ENCODE measurements around the gene PAX6.
A peak's percentile ranks its signal among the peaks of the same experiment; 100 is the strongest.

PAX6 gene

DNA sequence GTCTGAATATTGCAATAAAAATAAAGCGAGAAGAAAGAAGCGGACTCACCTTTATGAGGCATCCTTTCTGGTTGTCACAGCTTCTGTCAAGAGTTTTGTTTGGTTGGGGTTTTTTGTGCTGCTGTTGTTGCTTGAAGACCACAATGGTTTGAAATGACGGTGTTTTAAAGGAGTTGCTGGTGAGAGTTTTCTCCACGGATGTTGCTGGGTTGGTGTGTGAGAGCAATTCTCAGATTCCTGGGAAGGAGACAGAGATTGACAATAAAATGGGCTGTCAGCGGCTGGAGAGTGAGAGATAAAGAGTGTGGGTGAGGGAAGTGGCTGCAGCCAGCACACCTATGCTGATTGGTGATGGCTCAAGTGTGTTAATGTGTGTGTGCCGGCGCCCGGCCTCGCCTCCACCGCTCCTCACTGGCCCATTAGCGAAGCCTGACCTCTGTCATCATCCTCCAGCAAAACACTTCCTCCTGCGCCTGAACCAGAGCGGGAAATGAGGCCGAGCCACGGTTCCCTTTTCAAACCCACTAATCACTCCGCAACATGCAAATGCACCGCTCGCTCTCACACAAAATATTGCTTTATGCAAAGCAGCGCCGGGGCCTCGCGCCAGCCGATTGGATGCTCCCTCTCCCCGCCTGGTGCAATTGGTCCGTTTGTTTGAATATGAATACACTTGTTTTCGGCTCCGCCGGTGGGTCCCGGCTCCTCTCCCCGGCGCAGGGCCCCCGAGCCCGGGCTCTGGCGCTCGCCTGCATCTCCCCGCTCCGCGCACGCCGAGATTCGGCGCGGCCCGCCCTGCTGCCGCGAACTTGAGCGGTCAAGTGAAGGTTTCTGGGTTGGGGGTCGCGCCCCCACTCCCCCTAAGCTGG lies at the start of gene PAX6:
Gene PAX6, minus strand, starts transcription at position 544 of the 869 bp plus-strand sequence. CDS start 4,911 bp downstream, outside the sequence.
- H3K9ac ChIP-seq (ENCODE audit: low read length), result no peak within 1 kb of the TSS

DNA sequence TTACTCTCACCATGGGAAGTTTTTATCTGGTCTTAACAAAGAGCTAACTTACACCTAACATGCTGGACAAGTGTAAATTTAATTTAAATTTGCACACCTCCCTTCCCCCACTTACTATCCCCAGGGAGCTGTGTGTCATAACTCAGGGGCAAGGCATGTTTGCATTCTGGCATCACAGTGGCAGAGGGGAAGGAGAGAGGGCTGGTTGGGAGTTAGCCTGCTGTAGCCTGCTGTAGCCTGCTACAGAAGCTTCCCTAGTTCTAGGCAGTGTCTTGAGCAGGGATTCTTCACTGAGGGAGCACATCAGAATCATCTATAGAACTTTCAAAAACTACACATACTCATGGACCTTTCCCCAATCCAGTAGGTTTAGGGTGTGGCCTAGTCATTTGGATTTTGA lies 49.3 kb upstream of the PAX6 start:
- no peak overlapping the region for H3K4me3 ChIP-seq (ENCODE audit: low read length)
- H3K9me3 ChIP-seq (ENCODE audit: control insufficient read depth, low read length), result peaks cover under 1% of the 10 kb centered on the region
- H3K4me1 ChIP-seq (ENCODE audit: control insufficient read depth, insufficient read depth, low read length), result peaks cover 3% of the 10 kb centered on the region
- no peak for DNase-seq (ENCODE audit: low read depth)
- peaks cover 36% of the 10 kb centered on the region for H3K27me3 ChIP-seq (replicated peaks; ENCODE audit: control insufficient read depth, insufficient read depth, low read length)
- no peaks in the 10 kb centered on the region for H3K36me3 ChIP-seq (ENCODE audit: control insufficient read depth, insufficient read depth, low read length, severe bottlenecking)
- no peak overlapping the region for H3K9ac ChIP-seq (ENCODE audit: low read length)

More for the DNA sequence above, at the start of gene PAX6:
- H3K27me3 ChIP-seq (replicated peaks; ENCODE audit: control insufficient read depth, insufficient read depth, low read length), result peaks cover 84% of the 10 kb centered on the region
- H3K4me3 ChIP-seq (ENCODE audit: low read length), result peak within 1 kb of the TSS; percentile 66
- no peak for DNase-seq (ENCODE audit: low read depth)
- H3K9me3 ChIP-seq (ENCODE audit: control insufficient read depth, low read length), result no peaks in the 10 kb centered on the region
- H3K4me1 ChIP-seq (ENCODE audit: control insufficient read depth, insufficient read depth, low read length), result peaks cover 8% of the 10 kb centered on the region
- H3K36me3 ChIP-seq (ENCODE audit: control insufficient read depth, insufficient read depth, low read length, severe bottlenecking), result no peaks in the 10 kb centered on the region

DNA sequence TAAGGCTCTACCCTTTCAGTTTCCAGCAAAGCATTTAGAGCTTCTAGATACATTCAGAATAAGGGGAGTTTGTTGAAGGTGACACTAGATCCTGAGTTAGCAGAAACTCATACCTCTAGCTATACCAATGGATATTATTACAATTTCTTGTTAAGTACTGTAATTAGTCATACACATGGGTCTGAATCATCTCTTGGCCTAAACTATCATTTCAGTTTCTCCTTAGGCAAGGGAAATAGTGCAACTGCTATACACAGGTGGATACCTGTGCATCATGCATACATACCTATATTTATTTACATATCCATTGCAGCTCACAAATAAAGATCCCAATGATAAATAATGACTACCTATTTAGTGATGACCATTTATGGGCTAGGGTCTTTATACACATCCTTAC lies 45.1 kb upstream of the PAX6 start:
- H3K36me3 ChIP-seq (ENCODE audit: control insufficient read depth, insufficient read depth, low read length, severe bottlenecking), result no peaks in the 10 kb centered on the region
- peaks cover 26% of the 10 kb centered on the region for H3K27me3 ChIP-seq (replicated peaks; ENCODE audit: control insufficient read depth, insufficient read depth, low read length)
- H3K4me3 ChIP-seq (ENCODE audit: low read length), result no peak overlapping the region
- peaks cover 4% of the 10 kb centered on the region for H3K9me3 ChIP-seq (ENCODE audit: control insufficient read depth, low read length)
- H3K9ac ChIP-seq (ENCODE audit: low read length), result no peak overlapping the region
- DNase-seq (ENCODE audit: low read depth), result no peak
- peaks cover 3% of the 10 kb centered on the region for H3K4me1 ChIP-seq (ENCODE audit: control insufficient read depth, insufficient read depth, low read length)

DNA sequence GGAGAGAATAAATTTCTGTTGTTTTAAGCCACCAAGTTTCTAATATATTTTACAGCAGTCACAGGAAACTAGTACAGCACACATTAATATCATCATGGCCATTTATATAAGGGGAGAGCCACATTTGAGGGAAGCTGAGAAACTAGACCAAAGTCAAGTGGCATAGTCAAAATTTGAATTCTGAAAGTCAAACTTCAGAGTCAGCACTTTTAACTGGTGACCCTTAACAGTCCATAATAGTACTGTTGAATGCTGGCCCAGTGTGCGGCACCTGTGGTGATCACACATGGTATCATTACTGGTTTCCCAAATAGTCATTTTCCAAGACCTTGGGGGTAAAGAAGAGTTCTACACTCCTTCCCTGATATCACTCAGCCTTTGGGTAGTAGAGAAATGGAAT lies 44.3 kb upstream of the PAX6 start:
- H3K4me3 ChIP-seq (ENCODE audit: low read length), result no peak overlapping the region
- no peak for DNase-seq (ENCODE audit: low read depth)
- H3K36me3 ChIP-seq (ENCODE audit: control insufficient read depth, insufficient read depth, low read length, severe bottlenecking), result no peaks in the 10 kb centered on the region
- peaks cover 3% of the 10 kb centered on the region for H3K4me1 ChIP-seq (ENCODE audit: control insufficient read depth, insufficient read depth, low read length)
- peaks cover 20% of the 10 kb centered on the region for H3K27me3 ChIP-seq (replicated peaks; ENCODE audit: control insufficient read depth, insufficient read depth, low read length)
- no peak overlapping the region for H3K9ac ChIP-seq (ENCODE audit: low read length)
- peaks cover 4% of the 10 kb centered on the region for H3K9me3 ChIP-seq (ENCODE audit: control insufficient read depth, low read length)

DNA sequence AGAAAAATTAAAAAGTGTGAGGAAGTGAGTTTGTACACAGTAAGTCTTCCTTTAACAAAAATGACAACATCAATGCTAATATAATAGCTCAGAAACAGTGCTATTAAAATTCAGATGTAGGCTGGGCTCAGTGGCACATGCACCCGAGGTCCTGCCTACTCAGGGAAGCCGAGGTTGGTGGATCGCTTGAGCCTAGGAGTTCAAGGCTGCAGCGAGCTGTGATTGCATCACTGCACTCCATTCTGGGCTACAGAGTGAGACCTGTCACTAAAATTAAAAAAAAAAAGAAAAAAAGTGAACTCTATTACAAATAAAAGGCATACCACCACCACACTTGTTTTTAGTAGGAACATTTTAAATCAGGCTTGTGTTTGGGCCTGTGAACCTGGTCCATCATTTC lies 39.2 kb upstream of the PAX6 start:
- H3K9ac ChIP-seq (ENCODE audit: low read length), result no peak overlapping the region
- no peak overlapping the region for H3K4me3 ChIP-seq (ENCODE audit: low read length)
- DNase-seq (ENCODE audit: low read depth), result no peak
- no peaks in the 10 kb centered on the region for H3K4me1 ChIP-seq (ENCODE audit: control insufficient read depth, insufficient read depth, low read length)
- no peaks in the 10 kb centered on the region for H3K36me3 ChIP-seq (ENCODE audit: control insufficient read depth, insufficient read depth, low read length, severe bottlenecking)
- H3K27me3 ChIP-seq (replicated peaks; ENCODE audit: control insufficient read depth, insufficient read depth, low read length), result peaks cover 12% of the 10 kb centered on the region
- H3K9me3 ChIP-seq (ENCODE audit: control insufficient read depth, low read length), result peaks cover 3% of the 10 kb centered on the region

DNA sequence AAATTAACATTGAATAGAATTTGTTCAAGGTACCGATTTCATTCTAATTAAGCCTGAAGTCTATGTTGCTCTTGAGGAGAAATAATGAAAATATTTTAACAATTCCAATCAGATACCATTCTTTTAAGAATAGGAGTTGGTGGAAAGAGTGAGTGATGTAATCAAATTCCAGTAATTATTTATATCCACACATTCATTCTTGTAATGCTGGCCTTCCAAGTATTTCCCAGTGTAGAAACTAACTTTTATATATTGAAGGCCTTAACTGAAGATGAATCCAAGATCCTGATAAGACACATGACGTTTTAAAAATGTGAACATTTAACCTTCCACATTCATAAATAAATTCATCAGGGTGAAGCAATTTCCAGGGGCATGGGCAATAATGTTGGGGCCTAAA lies 36.6 kb upstream of the PAX6 start:
- Histone ChIP-seq H3K9ac (ENCODE audit: low read length) (no peak overlapping the region), H3K9me3 (ENCODE audit: control insufficient read depth, low read length) (no peaks in the 10 kb centered on the region), H3K36me3 (ENCODE audit: control insufficient read depth, insufficient read depth, low read length, severe bottlenecking) (no peaks in the 10 kb centered on the region), H3K27me3 (replicated peaks; ENCODE audit: control insufficient read depth, insufficient read depth, low read length) (peaks cover 15% of the 10 kb centered on the region), H3K4me1 (ENCODE audit: control insufficient read depth, insufficient read depth, low read length) (no peaks in the 10 kb centered on the region), H3K4me3 (ENCODE audit: low read length) (no peak overlapping the region)
- DNase-seq (ENCODE audit: low read depth), result no peak

DNA sequence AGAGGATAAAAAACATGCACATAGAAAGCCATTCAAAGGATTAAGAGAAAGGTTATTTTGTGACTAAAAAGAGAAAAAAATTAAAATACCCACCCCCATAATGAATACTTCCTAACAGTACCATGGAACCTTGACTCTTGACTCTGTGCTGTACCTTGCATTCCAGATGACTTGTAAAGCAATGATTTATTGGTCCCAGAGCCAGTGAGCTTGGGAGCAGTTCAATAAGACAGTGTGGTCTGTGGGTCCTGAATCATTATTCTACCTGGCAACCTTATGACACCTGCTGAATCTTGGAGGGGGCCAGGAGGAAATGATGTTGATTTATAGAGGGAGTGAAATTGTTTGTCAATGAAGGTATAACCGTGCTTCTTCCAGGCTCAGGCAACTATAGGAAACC lies 34.2 kb upstream of the PAX6 start:
- peaks cover 32% of the 10 kb centered on the region for H3K27me3 ChIP-seq (replicated peaks; ENCODE audit: control insufficient read depth, insufficient read depth, low read length)
- no peak overlapping the region for H3K4me3 ChIP-seq (ENCODE audit: low read length)
- DNase-seq (ENCODE audit: low read depth), result no peak
- H3K36me3 ChIP-seq (ENCODE audit: control insufficient read depth, insufficient read depth, low read length, severe bottlenecking), result no peaks in the 10 kb centered on the region
- H3K9ac ChIP-seq (ENCODE audit: low read length), result no peak overlapping the region
- no peaks in the 10 kb centered on the region for H3K4me1 ChIP-seq (ENCODE audit: control insufficient read depth, insufficient read depth, low read length)
- H3K9me3 ChIP-seq (ENCODE audit: control insufficient read depth, low read length), result no peaks in the 10 kb centered on the region

DNA sequence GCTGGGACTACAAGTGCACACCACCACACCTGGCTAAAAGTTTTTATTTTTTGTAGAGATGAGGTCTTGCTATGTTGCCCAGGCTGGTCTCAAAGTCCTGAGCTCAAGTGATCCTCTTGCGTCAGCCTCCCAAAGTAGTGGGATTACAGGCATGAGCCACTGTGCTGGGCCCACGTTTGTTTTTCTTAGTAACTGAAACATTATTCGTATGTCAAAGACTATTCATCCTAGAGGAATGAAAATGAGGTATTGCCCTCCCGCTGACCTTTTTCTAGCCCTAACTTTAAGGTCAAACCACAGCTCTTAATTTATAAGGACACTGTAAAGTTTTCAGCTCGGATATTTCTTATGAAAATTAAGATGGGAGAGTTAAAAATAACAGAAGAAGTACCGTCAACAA lies 33.2 kb upstream of the PAX6 start:
- H3K4me3 ChIP-seq (ENCODE audit: low read length), result no peak overlapping the region
- no peaks in the 10 kb centered on the region for H3K36me3 ChIP-seq (ENCODE audit: control insufficient read depth, insufficient read depth, low read length, severe bottlenecking)
- H3K27me3 ChIP-seq (replicated peaks; ENCODE audit: control insufficient read depth, insufficient read depth, low read length), result peaks cover 41% of the 10 kb centered on the region
- no peaks in the 10 kb centered on the region for H3K9me3 ChIP-seq (ENCODE audit: control insufficient read depth, low read length)
- DNase-seq (ENCODE audit: low read depth), result no peak
- H3K4me1 ChIP-seq (ENCODE audit: control insufficient read depth, insufficient read depth, low read length), result no peaks in the 10 kb centered on the region
- no peak overlapping the region for H3K9ac ChIP-seq (ENCODE audit: low read length)

DNA sequence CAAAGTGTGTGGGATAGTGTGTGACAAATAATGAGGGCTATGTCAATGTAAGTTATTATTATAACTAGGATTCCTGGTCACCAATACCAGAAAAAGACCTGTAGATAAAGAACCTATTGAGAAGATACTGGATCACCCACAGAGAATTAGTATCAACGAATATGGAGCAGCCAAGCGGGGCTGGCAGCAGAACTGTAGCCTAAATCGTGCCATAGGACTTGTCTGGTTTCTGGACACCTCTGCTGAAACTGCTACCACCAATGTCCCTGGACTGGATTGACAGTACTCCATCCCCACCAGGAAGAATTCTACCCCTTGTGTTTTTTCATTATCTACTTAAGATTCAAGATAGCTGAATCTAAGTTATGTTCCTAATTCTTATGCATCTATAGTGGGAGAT lies 30.3 kb upstream of the PAX6 start:
- no peak overlapping the region for H3K4me3 ChIP-seq (ENCODE audit: low read length)
- peaks cover 62% of the 10 kb centered on the region for H3K27me3 ChIP-seq (replicated peaks; ENCODE audit: control insufficient read depth, insufficient read depth, low read length)
- no peaks in the 10 kb centered on the region for H3K9me3 ChIP-seq (ENCODE audit: control insufficient read depth, low read length)
- H3K4me1 ChIP-seq (ENCODE audit: control insufficient read depth, insufficient read depth, low read length), result no peaks in the 10 kb centered on the region
- DNase-seq (ENCODE audit: low read depth), result no peak
- no peak overlapping the region for H3K9ac ChIP-seq (ENCODE audit: low read length)
- H3K36me3 ChIP-seq (ENCODE audit: control insufficient read depth, insufficient read depth, low read length, severe bottlenecking), result no peaks in the 10 kb centered on the region

DNA sequence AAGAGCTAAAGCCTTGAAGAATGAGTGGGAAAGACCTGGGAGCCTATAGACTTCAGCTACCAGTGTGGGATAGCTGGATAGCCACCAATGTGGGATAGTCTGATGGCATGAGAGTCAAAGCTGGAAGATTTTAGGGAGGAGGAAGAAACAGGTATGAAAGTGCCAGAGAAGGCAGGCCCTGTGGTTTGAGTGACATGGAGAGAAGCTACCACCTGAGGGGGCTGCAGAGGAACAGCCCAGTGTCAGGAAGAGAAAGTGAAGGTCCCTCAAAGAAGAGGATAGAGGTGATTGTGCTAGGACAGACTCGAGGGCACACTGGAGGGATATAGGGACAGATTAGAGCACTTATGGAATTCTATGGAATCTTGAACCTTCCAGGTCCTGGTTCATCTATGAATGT lies 23.1 kb upstream of the PAX6 start:
- no peak overlapping the region for H3K4me3 ChIP-seq (ENCODE audit: low read length)
- no peak for DNase-seq (ENCODE audit: low read depth)
- no peaks in the 10 kb centered on the region for H3K4me1 ChIP-seq (ENCODE audit: control insufficient read depth, insufficient read depth, low read length)
- no peak overlapping the region for H3K9ac ChIP-seq (ENCODE audit: low read length)
- no peaks in the 10 kb centered on the region for H3K36me3 ChIP-seq (ENCODE audit: control insufficient read depth, insufficient read depth, low read length, severe bottlenecking)
- H3K9me3 ChIP-seq (ENCODE audit: control insufficient read depth, low read length), result peaks cover 6% of the 10 kb centered on the region
- peaks cover 71% of the 10 kb centered on the region for H3K27me3 ChIP-seq (replicated peaks; ENCODE audit: control insufficient read depth, insufficient read depth, low read length)

DNA sequence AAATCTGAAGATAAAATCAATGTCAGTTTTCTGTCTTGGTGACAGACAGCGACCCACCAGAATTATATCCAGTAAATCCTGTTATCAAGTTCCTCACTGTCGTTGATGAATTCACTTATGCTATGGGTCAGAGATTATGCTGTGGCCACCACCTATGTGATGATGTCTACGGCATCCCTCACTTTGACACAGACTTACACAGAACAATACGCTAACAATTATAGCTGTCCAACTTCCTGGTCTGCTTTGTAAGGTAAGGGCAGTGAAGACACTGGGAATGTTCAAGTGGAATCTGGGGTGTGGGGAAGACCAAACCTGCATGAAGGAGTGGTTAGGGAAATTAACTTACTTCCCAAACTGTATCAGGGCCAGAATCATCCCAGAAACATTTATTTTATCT lies 19.3 kb upstream of the PAX6 start:
- H3K4me1 ChIP-seq (ENCODE audit: control insufficient read depth, insufficient read depth, low read length), result no peaks in the 10 kb centered on the region
- peaks cover 70% of the 10 kb centered on the region for H3K27me3 ChIP-seq (replicated peaks; ENCODE audit: control insufficient read depth, insufficient read depth, low read length)
- peaks cover 6% of the 10 kb centered on the region for H3K9me3 ChIP-seq (ENCODE audit: control insufficient read depth, low read length)
- H3K4me3 ChIP-seq (ENCODE audit: low read length), result no peak overlapping the region
- no peaks in the 10 kb centered on the region for H3K36me3 ChIP-seq (ENCODE audit: control insufficient read depth, insufficient read depth, low read length, severe bottlenecking)
- no peak overlapping the region for H3K9ac ChIP-seq (ENCODE audit: low read length)
- DNase-seq (ENCODE audit: low read depth), result no peak

DNA sequence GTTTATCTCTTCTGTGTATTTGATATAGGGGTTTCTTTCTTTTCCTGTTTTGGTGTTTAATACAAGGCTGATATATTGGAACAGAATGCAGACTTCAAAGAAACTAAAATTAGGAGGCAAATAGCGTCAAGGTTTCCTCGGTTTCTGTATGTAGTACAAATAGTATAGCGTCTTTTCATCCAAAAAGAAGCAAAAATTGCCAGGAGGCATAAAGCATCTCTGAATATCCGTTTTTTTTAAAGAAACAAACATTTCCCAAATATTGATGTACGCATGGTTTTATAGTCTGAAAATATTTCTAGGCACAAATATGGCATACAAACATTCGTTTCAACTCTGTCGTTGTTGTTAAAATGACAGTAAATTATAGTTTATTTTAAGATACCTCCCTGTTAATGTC lies 17.1 kb upstream of the PAX6 start:
- H3K4me3 ChIP-seq (ENCODE audit: low read length), result no peak overlapping the region
- no peak for DNase-seq (ENCODE audit: low read depth)
- no peak overlapping the region for H3K9ac ChIP-seq (ENCODE audit: low read length)
- H3K4me1 ChIP-seq (ENCODE audit: control insufficient read depth, insufficient read depth, low read length), result no peaks in the 10 kb centered on the region
- H3K36me3 ChIP-seq (ENCODE audit: control insufficient read depth, insufficient read depth, low read length, severe bottlenecking), result no peaks in the 10 kb centered on the region
- peaks cover 6% of the 10 kb centered on the region for H3K9me3 ChIP-seq (ENCODE audit: control insufficient read depth, low read length)
- peaks cover 74% of the 10 kb centered on the region for H3K27me3 ChIP-seq (replicated peaks; ENCODE audit: control insufficient read depth, insufficient read depth, low read length)

All from adipocyte (in vitro differentiated cells).